ENCODE results near the gene CDH23.

DNA sequence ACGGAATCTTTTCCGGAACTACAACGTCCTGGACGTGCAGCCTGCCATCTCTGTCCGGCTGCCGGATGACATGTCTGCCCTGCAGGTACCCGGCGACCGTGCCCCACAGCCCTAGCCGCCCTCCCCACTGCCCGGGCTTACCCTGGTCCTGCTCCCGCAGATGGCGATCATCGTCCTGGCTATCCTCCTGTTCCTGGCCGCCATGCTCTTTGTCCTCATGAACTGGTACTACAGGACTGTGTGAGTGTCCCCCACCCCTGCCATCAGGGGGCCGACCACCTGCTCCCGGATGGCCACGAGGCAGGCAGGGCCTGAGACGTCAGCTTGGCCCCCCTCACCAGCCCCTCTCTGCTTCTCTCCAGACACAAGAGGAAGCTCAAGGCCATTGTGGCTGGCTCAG is 414.6 kb downstream of the CDH23 start:
- TF ChIP-seq, protein P1, sequence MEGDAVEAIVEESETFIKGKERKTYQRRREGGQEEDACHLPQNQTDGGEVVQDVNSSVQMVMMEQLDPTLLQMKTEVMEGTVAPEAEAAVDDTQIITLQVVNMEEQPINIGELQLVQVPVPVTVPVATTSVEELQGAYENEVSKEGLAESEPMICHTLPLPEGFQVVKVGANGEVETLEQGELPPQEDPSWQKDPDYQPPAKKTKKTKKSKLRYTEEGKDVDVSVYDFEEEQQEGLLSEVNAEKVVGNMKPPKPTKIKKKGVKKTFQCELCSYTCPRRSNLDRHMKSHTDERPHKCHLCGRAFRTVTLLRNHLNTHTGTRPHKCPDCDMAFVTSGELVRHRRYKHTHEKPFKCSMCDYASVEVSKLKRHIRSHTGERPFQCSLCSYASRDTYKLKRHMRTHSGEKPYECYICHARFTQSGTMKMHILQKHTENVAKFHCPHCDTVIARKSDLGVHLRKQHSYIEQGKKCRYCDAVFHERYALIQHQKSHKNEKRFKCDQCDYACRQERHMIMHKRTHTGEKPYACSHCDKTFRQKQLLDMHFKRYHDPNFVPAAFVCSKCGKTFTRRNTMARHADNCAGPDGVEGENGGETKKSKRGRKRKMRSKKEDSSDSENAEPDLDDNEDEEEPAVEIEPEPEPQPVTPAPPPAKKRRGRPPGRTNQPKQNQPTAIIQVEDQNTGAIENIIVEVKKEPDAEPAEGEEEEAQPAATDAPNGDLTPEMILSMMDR (IDR thresholded peaks at IDR 0.05) = no peak
- TF ChIP-seq POLR2A (IDR thresholded peaks at IDR 0.05) (no peak), POLR2AphosphoS5 (IDR thresholded peaks at IDR 0.05) (no peak)

Measured in upper lobe of left lung (tissue), 4 donors.